H1 (cell line): ENCODE measurements around the gene ALPG. TPM values are rescaled to one million over a fixed set of nuclear protein-coding genes. Genes with fewer than 3 reads are reported as not detected.

Experiments
- CTCF ChIA-PET: fragments of 300-600 bp; sonication (Branson Sonifier 250); formaldehyde crosslinking; loops from one replicate; lab custom pipeline; 2021; ENCODE audit not compliant: partially characterized antibody; lab: Charles Lee
- POLR2A ChIA-PET: fragments of 300-600 bp; sonication (Branson Sonifier 250); formaldehyde crosslinking; loops from one replicate; lab custom pipeline; 2021; ENCODE audit warnings: inconsistent platforms; ENCODE audit not compliant: partially characterized antibody; lab: Charles Lee
- DNase-seq, 2 experiments: peaks; one replicate each; pipeline versions ENCODE4 v3.0.0 to v3.0.0-alpha.2; 2010 to 2022; ENCODE audit warnings: low spot score in 2 of 2, low read depth in 1 of 2, mixed read lengths in 1 of 2
- FAIRE-seq: peaks from 2 replicates; lab custom pipeline; 2011; peaks lifted over from hg19 to GRCh38; lab: Jason Lieb, UNC
- H2AFZ ChIP-seq: 2 replicates; pipeline ENCODE4 v1.8.1; 2012; ENCODE audit warnings: low read length, inconsistent platforms
- H2AK5ac ChIP-seq: 2 replicates; pipeline ENCODE4 v1.6.1; 2013; ENCODE audit warnings: low read depth, low read length
- H2BK120ac ChIP-seq: replicated peaks from 2 replicates; pipeline ENCODE3; 2013; ENCODE audit warnings: low read depth, low read length, inconsistent platforms
- H2BK12ac ChIP-seq: 2 replicates; pipeline ENCODE4 v1.6.1; 2013; ENCODE audit warnings: low read depth, low read length
- H2BK15ac ChIP-seq: 2 replicates; pipeline ENCODE4 v1.6.1; 2013; ENCODE audit warnings: low read length
- H2BK20ac ChIP-seq: 2 replicates; pipeline ENCODE4 v1.6.1; 2013; ENCODE audit warnings: low read length
- H2BK5ac ChIP-seq: 2 replicates; pipeline ENCODE4 v1.6.1; 2013; ENCODE audit warnings: low read depth, low read length
- H3K14ac ChIP-seq: 2 replicates; pipeline ENCODE4 v1.6.1; 2013; ENCODE audit warnings: inconsistent platforms; ENCODE audit not compliant: insufficient read length
- H3K18ac ChIP-seq: 2 replicates; pipeline ENCODE4 v1.6.1; 2013; ENCODE audit warnings: low read length; ENCODE audit errors: extremely low read depth
- H3K23ac ChIP-seq: 2 replicates; pipeline ENCODE4 v1.6.1; 2013; ENCODE audit warnings: inconsistent platforms; ENCODE audit not compliant: insufficient read length
- H3K23me2 ChIP-seq: 2 replicates; pipeline ENCODE4 v1.6.1; 2013; ENCODE audit warnings: low read depth, low read length
- H3K27ac ChIP-seq: 2 replicates; pipeline ENCODE4 v1.6.1; 2011; ENCODE audit warnings: low read depth, low read length, inconsistent platforms
- H3K27me3 ChIP-seq, 4 experiments: replicated peaks in 1 of 4; 1 replicate in 1 of 4; 2 replicates in 3 of 4; pipeline versions ENCODE4 v1.6.1 to v1.8.1; 2011 to 2013; ENCODE audit warnings: low read length in 3 of 4, mild to moderate bottlenecking in 3 of 4, inconsistent platforms in 2 of 4, mixed read lengths in 2 of 4, moderate library complexity in 1 of 4; ENCODE audit not compliant: control insufficient read depth in 3 of 4, insufficient read depth in 3 of 4; ENCODE audit errors: extremely low read depth in 1 of 4
- H3K36me3 ChIP-seq, 4 experiments: 2 replicates each; pipeline versions ENCODE4 v1.6.1 to v1.8.1; 2011 to 2013; ENCODE audit warnings: mild to moderate bottlenecking in 4 of 4, low read length in 3 of 4, moderate library complexity in 2 of 4, control low read depth in 1 of 4, inconsistent platforms in 1 of 4; ENCODE audit not compliant: insufficient read depth in 4 of 4, control insufficient read depth in 2 of 4
- H3K4ac ChIP-seq: replicated peaks from 2 replicates; pipeline ENCODE3; 2013; ENCODE audit warnings: low read length, low read depth, mixed read lengths, inconsistent platforms; ENCODE audit not compliant: insufficient read length
- H3K4me1 ChIP-seq, 4 experiments: replicated peaks in 1 of 4; 1 replicate in 1 of 4; 2 replicates in 3 of 4; pipeline versions ENCODE4 v1.6.1 to v1.8.1; 2011 to 2013; ENCODE audit warnings: low read length in 3 of 4, inconsistent platforms in 2 of 4, mixed read lengths in 1 of 4; ENCODE audit not compliant: insufficient read depth in 4 of 4, control insufficient read depth in 3 of 4
- H3K4me2 ChIP-seq, 2 experiments: 2 replicates each; pipeline versions ENCODE4 v1.6.1 to v1.8.1; 2011 to 2013; ENCODE audit warnings: low read depth in 2 of 2, low read length in 2 of 2, control low read depth in 1 of 2, inconsistent platforms in 1 of 2, mild to moderate bottlenecking in 1 of 2; ENCODE audit not compliant: insufficient read depth in 1 of 2
- H3K4me3 ChIP-seq, 4 experiments: fragments of 200-600, 300-600 bp in 1 of 4; sonication (generic), shearing (Covaris generic), sonication (Bioruptor Twin) in 1 of 4; 2 replicates each; pipeline versions ENCODE4 v1.5.1 to v1.8.1; 2011 to 2016; ENCODE audit warnings: low read length in 4 of 4, low read depth in 3 of 4, control low read depth in 2 of 4, inconsistent platforms in 2 of 4, mild to moderate bottlenecking in 2 of 4, mixed read lengths in 1 of 4, moderate library complexity in 1 of 4; ENCODE audit not compliant: insufficient read depth in 2 of 4; ENCODE audit errors: extremely low read depth in 1 of 4
- H3K56ac ChIP-seq: replicated peaks from 2 replicates; pipeline ENCODE3; 2013; ENCODE audit warnings: low read depth, mild to moderate bottlenecking, mixed read lengths, low read length, inconsistent platforms; ENCODE audit not compliant: insufficient read length
- H3K79me1 ChIP-seq: 2 replicates; pipeline ENCODE4 v1.6.1; 2013; ENCODE audit warnings: low read depth, low read length, control low read depth
- H3K79me2 ChIP-seq, 2 experiments: 2 replicates each; pipeline versions ENCODE4 v1.6.1 to v1.8.1; 2012 to 2013; ENCODE audit warnings: low read length in 2 of 2, mild to moderate bottlenecking in 2 of 2, inconsistent platforms in 1 of 2; ENCODE audit not compliant: insufficient read depth in 2 of 2, control insufficient read depth in 1 of 2
- H3K9ac ChIP-seq, 4 experiments: replicated peaks in 1 of 4; 1 replicate in 1 of 4; 2 replicates in 3 of 4; pipeline versions ENCODE4 v1.6.1 to v1.8.1; 2011 to 2013; ENCODE audit warnings: low read depth in 3 of 4, low read length in 3 of 4, control low read depth in 2 of 4, mild to moderate bottlenecking in 2 of 4, moderate library complexity in 2 of 4, inconsistent platforms in 1 of 4; ENCODE audit errors: extremely low read depth in 1 of 4
- H3K9me3 ChIP-seq, 2 experiments: 2 replicates each; pipeline versions ENCODE4 v1.6.1 to v1.8.1; 2012 to 2013; ENCODE audit warnings: mild to moderate bottlenecking in 2 of 2, moderate library complexity in 2 of 2, control low read depth in 1 of 2, inconsistent platforms in 1 of 2, low read depth in 1 of 2, low read length in 1 of 2, mixed read lengths in 1 of 2; ENCODE audit not compliant: insufficient read depth in 2 of 2
- H4K20me1 ChIP-seq, 2 experiments: replicated peaks in 1 of 2; 2 replicates each; pipeline versions ENCODE3 to v1.8.1; 2011 to 2013; ENCODE audit warnings: inconsistent platforms in 2 of 2, low read length in 2 of 2, mild to moderate bottlenecking in 1 of 2; ENCODE audit not compliant: insufficient read depth in 2 of 2, control insufficient read depth in 1 of 2
- H4K5ac ChIP-seq: 2 replicates; pipeline ENCODE4 v1.6.1; 2013; ENCODE audit warnings: low read length, low read depth, mixed read lengths, inconsistent platforms; ENCODE audit not compliant: insufficient read length
- H4K8ac ChIP-seq: 2 replicates; pipeline ENCODE4 v1.8.0; 2013; ENCODE audit warnings: mild to moderate bottlenecking, moderate library complexity, low read length, inconsistent platforms; ENCODE audit not compliant: insufficient read depth; ENCODE audit errors: extremely low read depth
- H4K91ac ChIP-seq: replicated peaks from 2 replicates; pipeline ENCODE3; 2013; ENCODE audit warnings: low read length, mixed read lengths, inconsistent platforms; ENCODE audit not compliant: insufficient read length
- KDM4A ChIP-seq: IDR thresholded peaks from one replicate; pipeline ENCODE4 v1.7.1; 2012; ENCODE audit warnings: low read depth, mild to moderate bottlenecking, moderate library complexity, low read length, inconsistent platforms; ENCODE audit not compliant: severe bottlenecking
- RFX5 ChIP-seq: IDR thresholded peaks from 2 replicates; pipeline ENCODE4 v1.6.1; 2011; ENCODE audit warnings: low read depth, low read length, improper control_type of control experiment, borderline replicate concordance
- TAF7 ChIP-seq: optimal IDR thresholded peaks from 2 replicates; pipeline ENCODE3; 2011; ENCODE audit warnings: low read depth, mild to moderate bottlenecking, inconsistent platforms, low read length, moderate library complexity, borderline replicate concordance
- WGBS, 2 experiments: shearing (Covaris generic) in 1 of 2; methylation state at CpG; one replicate each; pipeline versions ENCODE4 v1.1.6 to v1.1.7; 2013 to 2015; ENCODE audit warnings: low lambda C conversion rate in 2 of 2, mixed read lengths in 2 of 2, inconsistent platforms in 1 of 2, low coverage in 1 of 2, missing lambda C conversion rate in 1 of 2; ENCODE audit not compliant: insufficient replicate concordance in 2 of 2, insufficient coverage in 1 of 2, insufficient read length in 1 of 2; ENCODE audit errors: extremely low coverage in 1 of 2, missing lambda C conversion rate in 1 of 2; 5-methylcytosine and 5-hydroxymethylcytosine counted together
- polyA plus RNA-seq, 7 experiments: library from polyadenylated mRNA; depleted of rRNA in 3 of 7; stranded (reverse) in 5 of 7; unstranded in 2 of 7; fragments of >200 nt in 5 of 7; fragments of 200-250 nt in 2 of 7; gene quantifications; 1 replicate in 5 of 7; 2 replicates in 1 of 7; 4 replicates in 1 of 7; pipeline versions ENCODE4 v1.2.1 to v1.2.3, GENCODE V29; 2011 to 2013; ENCODE audit warnings: missing spikeins in 2 of 7, mixed read lengths in 2 of 7
- total RNA-seq: library from RNA; stranded (reverse); fragmentation: NEBNext Ultra II Directional; extraction: Animal tissue kit (Norgen Biotek cat#: 25700); gene quantifications from 2 replicates; pipeline ENCODE4 v1.2.1, GENCODE V29; 2021

ALPG gene
- total and polyA plus RNA-seq, 2 of the 8 experiments (the other 6 are each of a cell fraction or from before 2014, with no cell fraction given) = 0.56 to 2.1 TPM

GRCh38 chr2:232389327-232389726 is 17.3 kb upstream of the ALPG start:
- no peak overlapping the region for H3K14ac ChIP-seq
- peaks cover 0 to 2% (median 0%) of the 10 kb centered on the region in 4 experiments; a peak in 3 of 8 replicates for H3K36me3 ChIP-seq
- H3K9ac ChIP-seq = no peak overlapping the region
- DNase-seq (no peak), FAIRE-seq (no peak)
- H3K18ac ChIP-seq = no peak overlapping the region
- no peak overlapping the region for H4K5ac ChIP-seq
- no peak overlapping the region for H2AK5ac ChIP-seq
- H3K79me1 ChIP-seq = no peaks in the 10 kb centered on the region
- peaks cover 0 to 4% of the 10 kb centered on the region in 2 experiments for H4K20me1 ChIP-seq
- no peak overlapping the region for H2BK20ac ChIP-seq
- H2BK5ac ChIP-seq = no peak overlapping the region
- H2AFZ ChIP-seq = no peak overlapping the region
- H3K27ac ChIP-seq = no peak overlapping the region
- ChIA-PET CTCF (interaction anchor here (0.9 to 1.4 kb wide), 4 partner anchors 10 to 53 kb away, joined by 3 to 8 read pairs (median 4); no protein-coding TSS in a partner anchor), POLR2A (interaction anchor here (1.2 to 5.0 kb wide), 2 partner anchors 30 to 39 kb away, joined by 3 to 57 read pairs; no protein-coding TSS in a partner anchor)
- H3K23me2 ChIP-seq = peaks cover 29% of the 10 kb centered on the region; the same call in 1 of the 2 replicates
- H3K4me1 ChIP-seq = peaks cover 5 to 29% (median 13%) of the 10 kb centered on the region in 4 experiments
- H3K4me2 ChIP-seq = peak overlapping the region in 1 of 2 experiments; percentile 96; a peak in 1 of 4 replicates
- no peak overlapping the region for H3K4ac ChIP-seq
- H3K9me3 ChIP-seq = no peaks in the 10 kb centered on the region
- no peak overlapping the region for H2BK120ac ChIP-seq
- no peak overlapping the region for H3K23ac ChIP-seq
- TF ChIP-seq TAF7 = no peak
- no peak for TF ChIP-seq KDM4A
- no peak for TF ChIP-seq RFX5
- H3K4me3 ChIP-seq = no peak overlapping the region
- H2BK15ac ChIP-seq = no peak overlapping the region
- H4K8ac ChIP-seq = no peak overlapping the region
- WGBS, 2 experiments = 65% methylated on average over 6 of the region's 6 CpGs; no CpG with 5 or more reads in 1 of the 2 experiments
- H3K56ac ChIP-seq = no peak overlapping the region
- H3K79me2 ChIP-seq = no peaks in the 10 kb centered on the region
- no peak overlapping the region for H4K91ac ChIP-seq
- H2BK12ac ChIP-seq = no peak overlapping the region
- peaks cover 22 to 57% (median 55%) of the 10 kb centered on the region in 4 experiments for H3K27me3 ChIP-seq
